NCI-H82 treated with DMSO at 0.1 percent for 48 hours (cell line): ENCODE data around the gene KCNJ4.

Source experiments
- DNase-seq: peaks from one replicate; lab custom pipeline; 2025; ENCODE audit not compliant: unreplicated experiment; lab: John Stamatoyannopoulos, UW

Gene KCNJ4

DNA sequence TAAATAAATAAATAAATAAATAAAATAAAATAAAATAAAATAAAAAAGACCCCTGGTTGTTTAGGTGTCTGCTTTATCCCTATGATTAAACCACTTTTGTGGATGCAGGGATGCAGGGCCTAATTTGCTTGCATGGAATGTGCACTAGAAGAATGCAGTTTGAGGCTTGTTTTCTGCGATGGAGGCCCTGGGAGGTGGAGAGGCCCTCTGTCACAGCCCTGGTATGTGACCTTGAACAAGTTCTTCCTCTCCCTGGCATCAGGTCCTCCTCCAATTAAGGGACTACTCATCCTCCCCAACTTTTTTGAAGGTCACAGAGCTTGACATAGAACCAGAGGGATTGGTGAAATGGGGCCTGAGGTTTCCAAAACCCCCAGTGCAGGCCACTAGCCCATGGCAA is 22.7 kb downstream of the KCNJ4 start:
- DNase-seq, result no peak

GRCh38 chr22:38431266-38432010 is 23.6 kb downstream of the KCNJ4 start:
- DNase-seq, result no peak

DNA sequence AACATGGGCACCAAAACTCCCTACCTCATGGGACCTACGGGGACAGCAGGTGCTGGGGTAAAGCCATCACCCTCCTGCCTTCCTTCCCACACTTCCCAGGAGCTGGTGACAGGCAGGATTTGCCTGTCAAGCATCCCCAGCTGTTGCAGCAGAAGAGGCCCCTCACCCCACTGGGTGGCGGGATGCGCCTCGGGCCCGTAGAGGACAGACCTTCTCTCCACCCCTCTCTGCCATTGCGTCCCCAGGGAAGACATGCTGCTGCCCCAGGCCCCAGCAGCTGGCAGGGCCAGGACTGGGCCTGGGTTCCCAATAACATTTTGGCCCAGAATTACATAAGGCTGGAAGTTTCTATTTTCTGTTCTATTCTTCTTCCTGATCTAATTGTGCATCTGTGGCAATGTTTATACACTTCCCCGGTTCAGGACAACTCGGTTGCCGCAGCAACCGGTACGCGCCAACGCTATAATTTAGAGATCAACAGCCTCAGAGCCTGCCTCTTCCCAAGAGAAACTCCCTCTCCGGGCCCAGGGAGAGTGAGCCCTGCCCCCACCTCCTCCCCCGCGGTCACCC is 25.4 kb downstream of the KCNJ4 start:
- DNase-seq, result no peak

DNA sequence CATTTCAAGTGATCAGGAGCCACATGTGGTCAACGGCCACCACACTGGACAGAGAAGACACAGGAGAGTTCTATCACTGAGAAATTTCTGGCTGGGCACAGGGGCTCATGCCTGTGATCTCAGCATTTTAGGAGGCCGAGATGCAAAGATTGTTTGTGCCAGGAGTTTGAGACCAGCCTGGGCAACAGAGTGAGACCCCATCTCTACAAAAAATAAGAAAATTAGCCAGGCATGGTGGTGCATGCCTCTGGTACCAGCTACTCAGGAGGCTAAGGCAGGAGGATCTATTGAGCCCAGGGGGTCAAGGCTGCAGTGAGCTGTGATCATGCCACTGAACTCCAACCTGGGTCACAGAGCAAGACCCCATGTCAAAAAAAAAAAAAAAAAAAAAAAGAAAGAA is 26.3 kb downstream of the KCNJ4 start:
- no peak for DNase-seq

DNA sequence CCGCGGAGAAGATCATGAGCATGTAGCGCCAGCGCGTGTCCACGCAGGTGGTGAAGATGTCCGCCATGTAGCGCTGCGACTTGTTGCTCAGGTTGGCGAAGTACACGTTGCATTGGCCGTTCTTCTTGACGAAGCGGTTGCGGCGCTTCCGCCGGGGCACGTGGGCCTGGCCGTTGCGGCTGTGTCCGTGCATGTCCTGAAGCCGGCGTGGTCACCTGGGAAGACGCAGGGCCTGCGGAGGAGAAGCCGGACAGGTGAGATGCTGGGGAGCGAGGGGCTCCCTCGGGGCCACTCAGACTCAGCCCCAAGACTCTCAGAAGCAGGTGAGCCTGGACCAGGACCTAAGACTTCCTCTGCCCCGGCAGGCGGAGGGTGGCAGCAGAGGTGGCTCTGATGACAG is 27.1 kb downstream of the KCNJ4 start:
- no peak for DNase-seq

DNA sequence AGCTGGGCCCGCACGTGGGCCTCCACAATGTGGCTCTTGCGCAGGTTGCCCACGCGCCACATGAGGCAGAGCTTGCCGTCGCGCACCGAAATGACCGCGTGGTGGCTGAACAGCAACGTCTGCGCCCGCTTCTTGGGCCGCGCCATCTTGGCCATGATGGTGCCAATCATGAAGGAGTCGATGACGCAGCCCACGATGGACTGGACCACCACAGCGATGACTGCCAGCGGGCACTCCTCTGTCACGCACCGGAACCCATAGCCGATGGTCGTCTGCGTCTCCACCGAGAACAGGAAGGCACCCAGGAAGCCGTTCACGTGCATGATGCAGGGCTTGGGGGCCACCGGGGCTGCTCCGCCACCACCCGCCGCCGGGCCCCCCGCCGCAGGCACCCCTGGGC is 27.5 kb downstream of the KCNJ4 start:
- DNase-seq, result no peak

DNA sequence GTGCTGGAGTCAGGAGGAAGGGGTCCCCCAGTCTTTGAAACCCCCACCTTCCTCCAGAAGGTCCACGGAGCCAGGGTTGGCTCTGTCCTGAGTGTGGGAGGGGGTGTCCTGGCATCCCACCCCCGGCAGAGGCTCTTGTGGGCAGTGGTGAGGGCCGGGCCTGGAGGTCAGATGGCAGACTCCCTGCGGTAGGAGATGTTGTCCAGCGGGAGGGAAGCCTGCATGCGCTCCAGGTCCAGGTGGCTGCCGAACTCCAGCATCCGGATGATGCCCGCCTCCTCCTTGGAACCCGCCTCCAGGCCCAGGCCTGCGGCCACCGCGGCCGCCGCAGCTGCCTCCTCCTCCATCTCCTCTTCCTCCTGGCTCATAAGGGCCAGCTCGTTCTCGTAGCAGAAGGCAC is 28.4 kb downstream of the KCNJ4 start:
- no peak for DNase-seq

GRCh38 chr22:38424525-38425080 is 30.4 kb downstream of the KCNJ4 start:
- no peak for DNase-seq

GRCh38 chr22:38423512-38424503 is 31.2 kb downstream of the KCNJ4 start:
- DNase-seq, result no peak

DNA sequence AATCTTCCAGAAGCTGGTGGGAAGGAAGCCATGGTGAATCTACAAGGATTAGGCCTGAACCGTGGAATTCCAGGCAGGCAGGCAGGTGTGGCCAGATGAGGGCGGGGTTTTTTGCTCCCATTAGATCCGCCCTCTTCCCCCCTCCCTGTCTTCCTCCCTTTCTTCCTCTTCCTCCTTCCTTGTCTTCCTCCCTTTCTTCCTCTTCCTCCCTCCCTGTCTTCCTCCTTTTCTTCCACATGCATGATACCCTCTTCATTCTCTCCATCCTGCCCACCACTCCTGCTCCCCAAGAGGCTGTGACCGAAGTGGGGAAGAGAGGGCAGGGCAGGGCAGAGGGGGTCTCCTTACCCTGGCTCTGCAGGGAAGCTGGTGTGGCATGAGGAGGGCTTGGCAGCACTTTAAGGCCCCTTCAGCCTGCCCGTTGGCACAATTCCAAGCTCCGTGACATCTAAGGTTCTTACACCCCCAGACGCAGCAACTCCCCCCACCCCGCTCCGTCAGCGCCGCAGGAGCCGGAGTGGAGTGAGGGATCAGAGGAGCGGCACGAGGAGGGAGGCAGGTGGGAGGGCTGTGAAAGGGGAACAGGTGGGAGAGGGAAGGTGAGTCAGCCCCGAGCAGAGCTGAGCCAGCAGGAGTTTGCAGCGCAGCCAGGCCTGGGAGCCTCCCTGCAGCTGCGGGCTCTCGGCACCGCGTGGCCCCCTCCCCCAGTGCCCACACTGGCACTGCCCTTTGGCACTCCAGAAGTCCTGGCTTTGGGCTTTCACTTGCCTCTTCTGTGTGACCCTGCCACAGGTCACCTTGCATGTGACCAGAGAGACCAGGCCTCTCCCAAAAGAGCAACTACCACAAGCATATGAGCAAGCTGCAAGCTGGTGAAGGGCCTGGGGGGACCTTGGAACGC is 32.1 kb downstream of the KCNJ4 start:
- no peak for DNase-seq

- DNase-seq, result no peak
Measured at GRCh38 chr22:38420734-38421133, 34.3 kb downstream of the KCNJ4 start.

DNA sequence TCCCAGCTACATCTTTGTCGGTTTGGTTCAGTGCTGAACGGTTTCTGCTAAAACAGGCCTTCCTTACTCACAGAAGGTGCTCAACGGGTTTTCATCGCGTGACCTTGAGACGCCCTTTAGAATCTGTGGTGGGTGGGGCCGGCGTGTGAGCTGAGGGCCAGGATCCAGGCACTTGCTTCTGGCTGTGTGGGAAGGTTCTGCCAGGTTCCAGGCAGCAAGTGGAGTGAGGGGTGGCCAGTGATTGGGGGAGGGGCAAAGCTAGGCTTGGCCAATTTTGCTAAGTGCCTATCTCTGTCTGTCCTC is 35.2 kb downstream of the KCNJ4 start:
- no peak for DNase-seq

DNA sequence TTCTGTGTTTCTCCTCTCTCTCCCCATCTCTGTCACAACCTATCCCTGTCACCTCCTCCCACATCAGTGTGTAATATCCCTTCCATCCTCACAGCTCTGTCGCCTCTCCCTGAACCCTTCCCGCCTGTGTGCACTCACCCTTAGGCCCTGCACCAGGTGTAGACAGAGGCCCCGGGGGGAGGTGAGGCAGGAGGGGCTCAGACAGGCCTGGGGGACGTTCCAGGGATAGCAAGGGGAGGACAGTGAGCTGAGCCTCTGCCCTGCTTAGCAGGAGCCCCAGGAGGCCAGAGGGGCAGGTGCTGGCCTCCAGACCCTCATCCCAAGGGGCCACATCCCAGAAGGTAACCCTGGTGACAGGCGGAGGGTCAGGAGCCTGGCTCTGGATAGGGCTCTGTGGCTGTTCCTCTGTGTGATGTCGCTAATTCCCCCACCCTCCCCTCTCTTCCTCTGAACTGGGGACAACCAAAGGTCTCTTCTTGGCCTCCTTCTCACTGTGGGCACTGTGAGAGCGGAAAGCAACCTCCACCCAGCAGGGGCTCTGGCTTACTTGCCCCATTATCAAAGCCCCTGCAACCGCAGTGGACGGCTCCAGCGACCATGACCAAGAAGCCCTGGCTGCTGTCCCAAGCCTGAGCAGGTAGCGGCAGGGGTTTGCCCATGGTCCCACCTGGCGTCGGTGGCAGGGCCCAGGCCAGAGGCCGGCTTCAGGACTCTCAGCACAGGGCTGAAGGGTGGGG is 35.7 kb downstream of the KCNJ4 start:
- no peak for DNase-seq

DNA sequence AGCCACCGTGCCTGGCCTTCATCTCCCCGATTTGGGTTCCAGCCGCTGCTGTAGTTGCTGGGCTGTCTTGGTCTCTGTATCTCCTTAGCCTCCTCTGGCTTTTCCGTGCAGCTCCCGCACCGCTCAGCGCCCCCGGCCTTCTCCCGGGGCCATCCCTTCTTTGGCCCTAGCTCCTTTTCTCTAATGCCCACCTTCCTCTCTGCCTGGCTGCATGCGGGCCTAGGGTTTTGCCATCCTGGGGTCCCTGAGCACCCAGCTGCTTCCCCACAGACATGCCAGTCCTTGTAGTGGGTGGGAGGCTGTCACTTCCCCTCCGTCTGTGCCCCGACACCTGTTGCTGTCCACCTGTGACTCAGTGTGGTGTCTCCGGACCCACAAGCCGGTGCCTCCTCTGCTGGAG is 36.4 kb downstream of the KCNJ4 start:
- DNase-seq, result no peak

- no peak for DNase-seq
Measured at GRCh38 chr22:38417252-38418060, 37.5 kb downstream of the KCNJ4 start.

DNA sequence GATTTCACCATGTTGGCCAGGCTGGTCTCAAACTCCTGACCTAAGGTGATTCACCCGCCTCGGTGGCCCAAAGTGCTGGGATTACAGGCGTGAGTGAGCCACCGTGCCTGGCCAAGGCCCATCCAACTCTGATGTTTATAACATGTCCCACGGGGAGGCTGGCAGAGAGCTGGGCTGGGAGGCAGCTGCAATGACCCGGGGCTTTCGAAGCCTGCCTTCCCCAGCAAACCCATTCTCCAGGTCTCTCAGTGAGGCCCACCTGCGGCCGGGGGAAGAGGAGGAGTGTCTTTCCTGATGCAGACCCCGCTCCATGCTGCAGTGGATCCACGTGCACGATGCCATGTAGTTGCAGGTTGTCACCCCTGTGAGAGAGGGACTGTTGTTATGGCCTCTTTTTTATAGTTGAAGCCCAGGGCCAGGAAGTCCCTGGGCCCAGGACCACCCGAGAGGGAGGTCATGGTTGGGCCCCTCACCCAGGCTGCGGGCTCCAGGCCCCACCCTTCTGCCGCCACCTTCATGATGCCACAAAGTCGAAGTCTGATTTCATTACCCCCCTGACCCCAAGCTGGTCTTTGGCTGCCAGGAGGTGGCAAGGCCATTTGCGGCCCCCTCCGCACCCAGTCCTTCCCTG is 38.3 kb downstream of the KCNJ4 start:
- DNase-seq, result no peak

DNA sequence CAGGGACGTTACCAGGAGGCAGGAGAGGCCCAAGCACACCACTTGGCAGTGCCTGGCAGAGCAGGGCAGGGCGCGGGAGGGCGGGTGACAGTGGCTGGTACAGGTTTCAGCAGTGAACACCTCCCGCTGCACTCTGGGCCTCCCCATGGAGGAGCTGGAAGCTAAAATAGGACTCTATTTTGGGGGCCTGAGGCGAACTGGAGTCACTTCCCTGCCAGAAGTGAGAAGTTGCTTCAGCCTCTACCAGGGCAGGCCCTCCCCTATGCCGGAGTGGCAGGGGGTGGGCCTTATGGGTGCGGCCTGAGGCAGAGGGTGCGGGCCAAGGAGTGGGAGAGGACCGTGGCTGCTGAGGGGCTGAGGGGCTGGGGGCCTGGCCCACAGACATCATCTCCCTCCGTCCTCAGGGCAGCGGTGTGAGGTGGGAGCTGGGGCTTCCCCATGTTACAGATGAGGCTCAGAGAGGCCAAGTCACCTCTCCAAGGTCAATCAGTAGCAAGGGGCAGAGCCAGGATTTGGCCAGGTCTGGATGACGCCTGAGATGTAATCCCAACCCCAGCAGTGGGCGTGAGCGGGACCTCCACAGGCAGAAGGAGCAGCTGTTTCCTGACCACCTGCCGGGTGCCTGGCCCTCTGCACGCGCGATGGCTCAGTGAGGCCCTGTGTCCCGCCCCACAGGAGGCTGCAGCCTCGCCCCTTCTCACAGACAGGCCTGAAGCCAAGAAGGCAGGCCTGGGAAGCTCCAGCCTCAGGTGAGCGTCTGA is 39.3 kb downstream of the KCNJ4 start:
- no peak for DNase-seq

DNA sequence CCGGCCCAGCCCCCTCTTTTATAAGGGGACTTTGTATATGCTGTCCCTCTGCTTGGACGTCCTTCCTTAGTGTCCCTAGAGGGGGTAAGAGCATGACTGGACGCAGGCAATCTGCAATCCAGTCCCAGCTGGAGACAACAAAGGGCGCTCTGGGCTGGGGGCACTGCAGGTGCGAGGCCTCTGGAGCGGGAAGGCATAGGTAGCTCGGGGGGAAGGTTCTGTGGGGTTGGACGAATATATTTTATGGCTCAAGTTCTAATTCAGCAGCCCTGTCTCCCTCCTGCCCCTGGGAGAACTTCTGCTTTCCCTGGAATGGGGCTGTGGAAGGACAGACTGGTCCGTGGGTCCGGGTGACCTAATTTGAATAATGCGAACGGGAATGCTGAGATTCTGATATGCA is 40.0 kb downstream of the KCNJ4 start:
- DNase-seq, result no peak
